CD4-positive, alpha-beta T cell treated with Interleukin-17A for 4 hours (primary cell): ENCODE measurements around the gene HCRTR1.

Source experiments
- DNase-seq: peaks from one replicate; pipeline ENCODE4 v3.0.0-alpha.2; 2020; ENCODE audit warnings: mixed read lengths

HCRTR1 gene

DNA sequence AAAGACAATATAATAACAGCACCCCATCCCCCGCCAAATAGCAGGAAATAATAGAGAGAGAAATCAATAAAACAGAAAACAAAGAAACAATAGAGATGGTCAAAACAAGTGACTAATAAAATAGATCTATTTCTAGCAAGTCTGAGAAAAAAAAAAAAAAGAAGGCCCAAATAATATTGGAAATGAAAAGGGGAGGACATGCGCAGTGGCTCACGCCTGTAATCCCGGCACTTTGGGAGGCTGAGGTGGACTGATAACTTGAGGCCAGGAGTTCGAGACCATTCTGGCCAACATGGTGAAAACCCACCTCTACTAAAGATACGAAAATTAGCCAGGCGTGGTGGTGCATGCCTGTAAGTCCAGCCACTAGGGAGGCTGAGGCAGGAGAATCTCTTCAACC, 18.5 kb upstream of the HCRTR1 start:
- no peak for DNase-seq

DNA sequence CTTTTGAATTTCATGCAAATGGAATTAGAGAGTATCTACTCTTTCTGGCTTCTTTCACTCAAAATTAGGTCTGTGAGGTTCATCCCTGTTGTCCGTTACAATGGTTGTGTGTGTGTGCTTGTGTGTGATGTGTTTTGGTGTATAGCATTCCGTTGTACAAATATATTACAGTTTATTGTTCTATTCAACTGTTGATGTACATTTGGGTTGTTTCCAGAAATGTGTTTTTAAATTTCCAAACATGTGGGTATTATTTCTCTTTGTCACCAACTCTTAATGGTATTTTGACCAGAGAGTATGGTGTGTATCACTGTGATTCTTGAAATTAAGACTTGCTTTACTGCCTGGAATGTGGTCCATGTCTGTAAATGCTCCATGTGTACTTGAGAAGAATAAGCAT, 16.8 kb upstream of the HCRTR1 start:
- DNase-seq = no peak

DNA sequence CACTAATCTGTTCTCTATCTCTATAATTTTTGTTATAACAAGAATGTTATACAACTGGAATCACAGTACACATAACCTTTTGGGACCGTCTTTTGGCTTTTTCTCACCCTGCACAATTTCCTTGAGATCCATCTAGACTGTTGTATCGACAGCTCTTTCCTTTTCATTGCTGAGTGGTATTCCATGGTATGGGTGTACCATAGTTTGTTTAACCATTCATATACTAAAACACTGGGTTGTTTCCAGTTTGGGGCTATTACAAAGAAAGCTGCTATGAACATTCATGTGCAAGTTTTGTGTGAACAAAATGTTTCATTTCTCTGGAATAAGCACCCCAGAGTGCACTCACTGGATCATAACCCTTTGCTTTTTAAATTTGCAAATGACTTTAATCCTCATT, 15.4 kb upstream of the HCRTR1 start:
- no peak for DNase-seq

DNA sequence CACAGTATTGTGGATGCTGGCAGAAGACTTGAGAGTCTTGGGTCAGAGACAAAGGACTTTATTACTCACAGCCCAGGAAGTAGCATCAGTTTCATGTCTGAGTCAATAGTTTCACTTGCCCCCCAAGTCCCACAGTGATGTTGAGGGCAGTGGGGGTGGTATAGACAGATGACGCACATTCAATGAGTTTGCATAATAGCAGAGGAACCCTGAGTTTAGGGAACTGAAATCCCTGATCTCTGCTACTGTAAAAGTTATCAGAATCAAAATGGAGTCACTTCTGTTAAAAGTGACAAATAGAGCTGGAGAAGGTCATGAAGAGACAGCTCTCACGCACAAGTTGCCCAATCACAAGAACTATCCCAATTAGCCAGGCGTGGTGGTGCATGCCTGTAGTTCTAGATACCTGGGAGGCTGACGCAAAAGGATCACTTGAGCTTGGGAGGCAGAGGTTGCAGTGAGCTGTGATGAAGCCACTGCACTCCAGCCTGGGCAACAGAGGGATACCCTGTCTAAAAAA, 11.5 kb upstream of the HCRTR1 start:
- DNase-seq = no peak

DNA sequence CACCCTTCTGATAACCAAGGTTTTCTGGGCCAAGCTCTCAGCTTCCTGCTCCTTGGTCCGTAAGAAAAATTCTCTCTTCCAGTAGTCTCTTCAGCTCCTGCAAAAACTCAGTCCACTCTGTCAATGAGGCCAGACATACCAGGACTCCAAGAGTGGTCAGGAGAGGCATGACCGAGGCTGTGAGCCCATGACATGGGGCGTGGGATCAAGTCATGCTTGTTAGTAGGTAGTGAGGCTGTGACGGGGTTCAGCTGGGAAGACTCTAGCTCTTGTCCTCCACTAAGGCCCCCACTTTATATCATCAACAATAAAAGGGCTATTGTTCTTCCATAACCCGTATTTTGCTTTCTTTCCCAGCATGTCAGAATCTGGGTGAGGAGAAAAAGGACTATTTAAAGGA, 10.1 kb upstream of the HCRTR1 start:
- no peak for DNase-seq

DNA sequence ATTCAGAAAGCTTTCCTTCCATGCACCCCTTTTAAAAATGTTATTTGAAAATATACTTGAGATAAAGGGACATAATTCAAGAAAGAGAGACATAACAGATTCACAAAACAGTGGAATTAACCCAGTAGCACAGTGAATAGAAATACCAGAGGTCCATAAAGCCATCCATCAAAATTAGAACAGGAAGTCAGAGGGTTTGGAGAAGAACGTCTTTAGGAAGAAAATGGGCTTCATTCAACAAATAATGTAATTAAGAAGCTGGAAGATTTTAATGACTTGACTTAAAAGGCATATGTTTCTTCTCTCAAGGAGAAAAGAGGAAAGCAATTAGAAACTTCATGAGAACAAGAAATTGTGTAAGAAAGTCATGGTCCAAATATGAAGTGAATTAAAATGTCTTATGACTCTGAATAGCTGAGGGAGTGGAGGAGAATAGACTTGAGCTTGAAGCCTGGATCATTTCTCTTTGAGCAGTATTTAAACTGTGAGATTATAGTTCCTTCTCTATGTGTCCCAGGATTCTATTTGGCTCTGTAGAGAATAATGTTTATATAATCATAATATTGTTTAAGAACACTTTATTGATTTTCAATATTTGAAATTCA, 7.9 kb upstream of the HCRTR1 start:
- DNase-seq = no peak

DNA sequence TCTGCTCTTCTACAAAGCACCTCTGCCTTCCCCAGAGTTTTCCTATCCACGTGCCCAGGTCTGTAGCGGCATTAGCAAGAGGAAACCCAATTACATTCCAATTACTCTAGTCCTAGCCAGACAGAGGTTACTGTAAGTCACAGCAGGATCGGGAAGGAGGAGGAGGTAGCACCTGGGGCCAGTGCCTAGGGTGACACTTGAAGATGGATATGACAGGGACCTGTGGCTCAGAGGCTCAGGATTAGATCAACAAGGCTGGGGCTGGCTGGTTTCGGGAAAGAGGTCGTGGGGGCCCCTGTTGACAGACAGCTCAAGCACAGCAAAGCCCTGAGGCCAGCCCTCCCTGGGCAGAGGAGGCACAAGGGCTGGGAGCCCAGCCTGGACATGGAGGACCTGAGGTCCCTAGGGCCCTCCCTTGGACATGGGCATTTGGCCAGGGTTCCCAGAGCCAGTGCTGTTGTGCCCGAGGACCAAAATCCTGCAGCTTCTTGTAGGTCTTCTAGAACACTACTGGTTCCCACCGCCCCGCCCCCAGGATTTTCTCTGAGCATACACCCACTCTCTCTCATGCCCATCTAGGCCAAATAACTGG, 3.0 kb upstream of the HCRTR1 start:
- DNase-seq = no peak

DNA sequence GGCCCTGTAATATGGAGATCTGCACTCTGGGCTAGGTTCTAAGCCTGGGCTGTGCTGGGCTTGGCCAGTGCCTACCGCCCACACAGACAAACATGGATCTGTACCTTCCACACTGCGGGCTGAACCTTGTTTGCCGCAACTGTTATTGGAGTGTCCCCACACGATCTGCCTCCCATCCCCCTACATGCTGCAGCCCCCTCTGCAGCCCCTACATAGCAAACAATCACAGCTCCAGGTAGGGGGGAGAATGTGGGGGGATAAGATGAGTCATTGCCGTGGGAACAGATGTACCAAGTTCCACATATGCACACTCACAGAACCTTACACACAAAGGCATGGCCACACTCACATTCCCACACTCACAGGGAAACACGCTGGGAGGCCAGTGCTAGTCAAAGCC, 2.1 kb upstream of the HCRTR1 start:
- DNase-seq = no peak

DNA sequence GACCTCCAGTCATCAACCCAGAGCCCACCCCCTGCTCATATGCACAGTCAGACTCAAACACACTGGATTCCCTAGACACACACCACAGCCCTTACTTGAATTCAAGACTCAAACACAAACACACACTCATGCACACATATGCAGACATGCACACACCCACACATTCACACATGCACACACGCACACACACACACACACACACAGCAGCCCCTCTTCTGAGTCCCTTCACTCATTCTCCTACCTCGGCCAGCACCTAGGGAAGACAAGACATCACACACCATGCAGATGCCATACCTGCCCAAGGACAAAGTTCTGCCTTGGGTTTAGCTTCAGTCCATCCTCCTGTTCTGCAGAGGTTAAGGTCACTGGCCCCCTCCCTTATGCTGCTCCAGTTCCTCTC, 1.6 kb upstream of the HCRTR1 start:
- DNase-seq = no peak

DNA sequence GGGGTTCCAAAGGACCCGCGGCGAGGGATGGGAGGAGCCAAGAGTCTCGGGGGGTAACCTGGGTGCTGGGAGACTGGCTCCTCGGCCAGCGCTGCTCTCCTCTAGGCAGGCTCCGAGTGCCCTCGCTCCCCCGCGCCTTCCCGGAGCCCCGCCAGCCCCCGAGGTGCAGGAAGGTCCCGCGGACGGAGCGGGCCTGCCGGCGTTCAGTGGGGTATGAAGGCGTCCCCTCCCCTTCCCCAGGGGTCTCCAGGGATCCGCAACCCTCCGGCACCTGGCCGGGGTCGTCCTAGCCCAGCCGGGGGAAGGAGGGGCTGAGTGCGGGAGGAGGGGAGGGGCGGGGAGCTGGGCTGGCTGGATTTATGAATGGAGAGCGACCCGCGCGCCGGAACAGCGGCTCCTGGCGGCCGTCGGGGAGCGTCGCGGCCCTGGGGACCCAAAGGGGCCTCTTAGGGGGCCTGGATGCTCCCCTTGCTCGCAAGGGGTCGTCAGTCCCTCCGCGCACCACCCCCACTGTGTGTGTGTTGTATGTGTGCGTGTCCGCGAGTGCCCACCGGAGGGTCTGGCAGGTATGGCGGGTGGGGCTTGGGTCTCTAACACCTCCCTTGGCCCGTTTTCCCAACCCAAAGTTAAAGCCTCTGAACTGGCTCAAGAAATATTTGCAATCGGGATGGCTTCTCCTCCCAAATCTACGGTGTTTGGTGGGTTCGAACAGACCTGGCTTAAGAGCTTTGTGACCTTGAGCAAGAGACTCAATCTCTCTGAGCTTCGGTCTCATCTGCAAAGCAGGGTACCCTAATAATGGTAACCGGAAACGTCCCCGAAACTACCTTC, 642 bp downstream of the HCRTR1 start:
- peak; percentile 50 for DNase-seq

DNA sequence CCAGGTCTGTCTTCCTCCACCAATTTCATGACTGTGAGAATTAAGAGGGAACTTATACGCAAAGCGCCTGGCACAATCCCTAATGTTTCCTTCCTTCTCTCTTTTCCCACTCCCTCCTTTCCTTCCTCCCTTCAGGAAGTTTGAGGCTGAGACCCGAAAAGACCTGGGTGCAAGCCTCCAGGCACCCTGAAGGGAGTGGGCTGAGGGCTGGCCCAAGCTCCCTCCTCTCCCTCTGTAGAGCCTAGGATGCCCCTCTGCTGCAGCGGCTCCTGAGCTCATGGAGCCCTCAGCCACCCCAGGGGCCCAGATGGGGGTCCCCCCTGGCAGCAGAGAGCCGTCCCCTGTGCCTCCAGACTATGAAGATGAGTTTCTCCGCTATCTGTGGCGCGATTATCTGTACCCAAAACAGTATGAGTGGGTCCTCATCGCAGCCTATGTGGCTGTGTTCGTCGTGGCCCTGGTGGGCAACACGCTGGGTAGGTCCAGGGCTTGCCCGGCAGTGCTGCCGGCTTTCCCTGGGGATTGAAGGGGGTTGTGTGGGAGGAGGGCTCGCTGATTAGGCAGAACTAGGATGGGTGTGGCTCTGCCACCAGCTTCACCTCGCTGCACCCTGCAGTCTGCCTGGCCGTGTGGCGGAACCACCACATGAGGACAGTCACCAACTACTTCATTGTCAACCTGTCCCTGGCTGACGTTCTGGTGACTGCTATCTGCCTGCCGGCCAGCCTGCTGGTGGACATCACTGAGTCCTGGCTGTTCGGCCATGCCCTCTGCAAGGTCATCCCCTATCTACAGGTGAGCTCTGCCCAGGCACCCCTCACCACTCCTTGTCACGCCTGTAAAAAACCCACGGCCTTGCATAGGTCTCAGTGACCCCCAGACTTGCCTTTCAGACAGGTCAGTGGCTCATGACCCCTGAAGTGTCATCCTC, 1.7 kb downstream of the HCRTR1 start:
- DNase-seq = no peak

DNA sequence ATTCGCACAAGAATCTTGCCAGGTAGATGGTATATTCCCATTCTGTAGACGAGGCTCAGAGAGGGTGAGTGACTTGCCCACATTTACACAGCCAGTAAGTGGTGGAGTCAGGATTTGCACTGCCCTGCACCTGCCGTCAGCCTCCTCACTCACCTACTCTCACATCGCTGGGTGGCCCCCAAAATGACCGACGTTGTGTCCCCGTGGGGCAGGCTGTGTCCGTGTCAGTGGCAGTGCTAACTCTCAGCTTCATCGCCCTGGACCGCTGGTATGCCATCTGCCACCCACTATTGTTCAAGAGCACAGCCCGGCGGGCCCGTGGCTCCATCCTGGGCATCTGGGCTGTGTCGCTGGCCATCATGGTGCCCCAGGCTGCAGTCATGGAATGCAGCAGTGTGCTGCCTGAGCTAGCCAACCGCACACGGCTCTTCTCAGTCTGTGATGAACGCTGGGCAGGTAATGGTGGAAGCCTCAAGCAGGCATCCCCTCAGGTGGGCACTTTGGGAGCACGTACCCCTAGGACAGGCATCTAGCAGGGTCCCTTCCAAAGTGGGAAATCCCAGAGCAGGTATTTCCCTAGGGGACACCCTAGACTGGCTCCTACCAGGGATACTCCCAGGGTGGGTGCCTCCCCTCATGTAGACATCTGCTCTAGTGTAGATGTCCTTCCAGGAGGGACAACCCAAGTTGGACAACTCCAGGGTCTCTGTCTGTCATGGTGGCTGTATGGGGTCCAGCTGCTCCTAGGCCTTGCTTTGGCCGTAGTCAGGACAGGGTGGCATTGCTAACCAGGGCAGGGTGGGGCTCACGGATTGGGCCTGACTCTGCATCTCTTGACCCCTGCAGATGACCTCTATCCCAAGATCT, 3.4 kb downstream of the HCRTR1 start:
- DNase-seq = no peak

DNA sequence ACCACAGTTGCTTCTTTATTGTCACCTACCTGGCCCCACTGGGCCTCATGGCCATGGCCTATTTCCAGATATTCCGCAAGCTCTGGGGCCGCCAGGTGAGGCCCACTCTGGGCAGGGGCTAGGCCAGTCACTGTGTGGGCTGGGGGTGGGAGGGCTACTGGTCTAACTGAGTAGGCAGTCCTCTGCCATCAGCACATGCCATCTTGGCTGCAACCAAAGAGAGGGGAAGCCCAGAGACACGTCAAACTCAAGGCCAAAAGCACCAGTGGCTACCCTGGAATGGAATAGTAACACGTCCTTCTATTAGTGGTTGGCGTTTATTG, 4.0 kb downstream of the HCRTR1 start:
- no peak for DNase-seq

DNA sequence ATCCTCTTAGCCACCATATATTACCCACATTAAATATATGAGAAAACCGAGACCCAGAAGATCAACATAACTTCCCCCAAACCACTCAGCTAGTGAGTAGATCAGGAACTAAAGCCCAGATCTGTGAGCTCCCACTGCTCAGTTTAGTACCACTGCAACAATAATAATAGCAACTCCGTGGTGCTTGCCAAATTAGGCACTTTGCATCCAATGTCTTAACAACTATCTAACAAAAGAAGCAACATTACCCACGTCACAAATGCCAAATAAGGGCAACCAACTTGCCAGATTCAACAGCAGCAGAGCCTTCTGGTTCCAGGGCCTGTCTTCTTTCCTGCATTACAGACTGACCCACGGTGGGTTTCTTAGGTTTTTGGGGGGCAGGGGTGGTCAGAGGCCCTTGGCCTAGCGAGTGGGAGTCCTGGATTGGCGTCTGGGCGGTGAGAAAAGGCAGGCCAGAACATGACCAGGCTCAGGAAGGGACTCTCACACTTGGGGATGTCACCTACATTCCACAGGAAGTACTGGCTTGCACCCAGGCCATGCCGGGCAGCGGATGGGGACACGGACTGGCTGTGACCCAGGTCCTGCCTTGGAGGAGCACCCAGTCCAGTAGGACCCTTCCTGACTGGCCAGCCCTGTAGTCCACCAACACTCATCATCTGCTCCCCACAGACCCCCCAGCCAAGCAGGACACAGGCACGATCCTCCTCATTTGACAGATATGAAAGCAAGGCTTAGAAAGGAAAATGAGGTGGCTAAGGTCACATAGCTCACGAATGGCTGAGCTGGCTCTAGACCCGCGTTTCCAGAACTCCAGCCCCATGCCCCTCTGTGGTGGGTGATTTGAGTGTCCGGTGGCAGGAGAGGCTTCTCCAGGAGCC, 4.6 kb downstream of the HCRTR1 start:
- no peak for DNase-seq

DNA sequence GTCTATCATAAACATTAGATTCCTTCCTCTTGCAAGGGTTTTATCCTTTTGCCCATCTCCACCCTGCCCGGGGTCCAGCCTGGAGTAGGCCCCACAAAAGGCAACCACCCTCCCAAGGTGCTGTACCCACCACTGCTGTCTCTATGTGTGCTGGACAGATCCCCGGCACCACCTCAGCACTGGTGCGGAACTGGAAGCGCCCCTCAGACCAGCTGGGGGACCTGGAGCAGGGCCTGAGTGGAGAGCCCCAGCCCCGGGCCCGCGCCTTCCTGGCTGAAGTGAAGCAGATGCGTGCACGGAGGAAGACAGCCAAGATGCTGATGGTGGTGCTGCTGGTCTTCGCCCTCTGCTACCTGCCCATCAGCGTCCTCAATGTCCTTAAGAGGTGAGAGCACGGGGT, 5.9 kb downstream of the HCRTR1 start:
- no peak for DNase-seq

DNA sequence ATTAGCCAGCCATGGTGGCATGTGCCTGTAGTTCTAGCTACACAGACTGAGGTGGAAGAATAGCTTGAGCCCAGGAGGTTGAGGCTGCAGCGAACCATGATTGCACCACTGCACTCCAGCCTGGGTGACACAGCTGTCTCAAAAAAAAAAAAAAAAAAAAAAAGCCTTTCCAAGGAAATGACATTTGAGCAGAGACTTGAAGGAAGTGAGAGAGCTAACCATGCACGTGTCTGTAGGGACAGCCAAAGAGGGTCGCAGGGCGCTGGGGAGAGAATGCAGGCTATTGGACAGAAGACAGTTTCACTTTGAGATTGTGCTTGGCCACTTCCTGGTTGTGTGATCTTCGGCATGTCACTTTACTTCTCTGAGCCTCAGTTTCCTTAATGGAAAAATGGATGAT, 6.8 kb downstream of the HCRTR1 start:
- no peak for DNase-seq

DNA sequence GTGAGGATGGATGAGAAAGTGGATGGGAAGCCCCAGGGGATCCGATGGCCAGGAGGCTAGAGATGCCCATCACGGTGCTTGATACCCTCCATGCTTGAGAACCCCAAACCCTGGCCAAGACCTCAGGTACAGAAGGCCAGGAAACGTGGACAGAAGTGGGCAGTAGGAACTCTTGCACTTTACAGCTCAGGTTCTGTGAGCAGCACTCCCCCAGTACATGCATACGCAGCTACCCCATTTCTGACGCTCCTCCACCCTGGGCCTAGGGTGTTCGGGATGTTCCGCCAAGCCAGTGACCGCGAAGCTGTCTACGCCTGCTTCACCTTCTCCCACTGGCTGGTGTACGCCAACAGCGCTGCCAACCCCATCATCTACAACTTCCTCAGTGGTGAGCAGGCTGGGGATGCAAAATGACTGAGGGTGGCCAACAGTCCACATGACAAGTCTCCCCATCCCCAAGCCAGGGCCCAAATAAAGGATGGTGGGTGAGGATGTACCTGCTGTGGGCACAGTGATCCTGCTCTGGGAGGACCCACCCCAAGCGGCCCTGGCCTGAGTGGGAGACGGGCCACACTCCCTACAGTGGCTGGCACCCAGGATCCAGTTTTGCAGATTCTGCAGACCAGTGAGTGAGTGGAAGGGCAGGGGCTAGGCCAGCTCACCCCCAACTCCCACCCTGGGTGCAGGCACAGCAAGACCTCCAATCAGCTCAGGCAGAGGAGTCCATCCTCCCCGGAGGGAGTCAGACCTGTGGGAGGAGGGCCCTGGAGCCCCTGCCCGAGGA, 7.4 kb downstream of the HCRTR1 start:
- DNase-seq = no peak

DNA sequence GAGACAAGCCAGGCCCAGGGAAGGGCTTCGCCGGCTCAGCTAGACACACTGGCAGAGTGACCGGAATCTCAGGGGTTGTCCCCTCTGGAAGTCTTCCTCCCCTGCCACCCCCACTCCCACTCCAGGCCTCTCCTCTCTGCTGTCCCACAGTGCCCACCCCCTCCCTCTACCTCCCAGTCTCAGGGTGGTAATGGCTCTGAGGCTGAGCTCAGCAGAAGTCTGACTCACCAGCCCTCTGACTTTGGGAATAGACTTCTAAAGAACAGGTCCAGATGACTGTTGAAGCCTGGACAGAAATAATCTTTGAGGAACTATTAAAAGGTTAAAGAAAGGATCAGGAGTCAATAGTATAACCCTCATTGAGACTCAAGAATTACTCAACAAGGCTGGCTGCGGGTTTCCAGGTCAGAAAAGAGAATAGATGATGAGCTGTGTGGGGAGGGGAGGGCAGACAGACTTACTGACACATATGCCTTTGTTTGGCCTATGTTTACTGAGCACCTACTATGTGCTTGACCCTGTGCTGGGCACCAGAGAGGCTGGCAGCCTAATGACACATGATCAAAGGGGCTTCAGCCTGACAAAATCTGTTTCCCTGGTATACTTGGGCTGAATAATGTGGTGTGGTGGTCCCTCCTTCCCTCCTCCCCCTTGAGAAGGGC, 8.2 kb downstream of the HCRTR1 start:
- DNase-seq = no peak
